WTC11 (cell line): Measurements from ENCODE around the gene OGFOD2. TPM values are rescaled to one million over a fixed set of nuclear protein-coding genes. Genes with fewer than 3 reads are reported as not detected.

ENCODE experiments used
- ATAC-seq: fragments of 200-7000 bp; cut with Tn5 transposase; 2 replicates; pipeline ENCODE4 v1.10.0; 2021; ENCODE audit warnings: mild to moderate bottlenecking, moderate library complexity
- CTCF ChIA-PET: fragments of 300-600 bp; sonication (Branson Sonifier 250); formaldehyde crosslinking; loops from one replicate; lab custom pipeline; 2021; ENCODE audit warnings: antibody characterized with exemption; lab: Charles Lee
- POLR2A ChIA-PET: fragments of 350-600 bp; sonication (Branson Sonifier 250); formaldehyde crosslinking; loops from one replicate; lab custom pipeline; 2021; ENCODE audit warnings: antibody characterized with exemption; lab: Charles Lee
- DNase-seq: peaks from one replicate; pipeline ENCODE4 v3.0.0; 2021; ENCODE audit warnings: low spot score
- H3K27ac Mint-ChIP-seq: 2 replicates; pipeline ENCODE4 v1.8.0; 2021; ENCODE audit warnings: mixed read lengths
- H3K27me3 Mint-ChIP-seq: 2 replicates; pipeline ENCODE4 v1.8.0; 2021; ENCODE audit warnings: low read depth, mild to moderate bottlenecking, moderate library complexity, mixed read lengths
- H3K36me3 Mint-ChIP-seq: 2 replicates; pipeline ENCODE4 v1.8.0; 2021; ENCODE audit warnings: mixed read lengths
- H3K4me1 Mint-ChIP-seq: 2 replicates; pipeline ENCODE4 v1.8.0; 2022; ENCODE audit warnings: mixed read lengths
- H3K4me3 Mint-ChIP-seq: 2 replicates; pipeline ENCODE4 v1.8.0; 2021; ENCODE audit warnings: mild to moderate bottlenecking, moderate library complexity, mixed read lengths
- H3K9me3 Mint-ChIP-seq: 2 replicates; pipeline ENCODE4 v1.8.0; 2021; ENCODE audit warnings: mixed read lengths
- ATF6 ChIP-seq: sonication (generic); formaldehyde crosslinking; IDR thresholded peaks from 2 replicates; pipeline ENCODE4 v1.8.1; 2023; ENCODE audit warnings: mild to moderate bottlenecking, missing genetic modification reagents
- CBFB ChIP-seq: sonication (generic); formaldehyde crosslinking; IDR thresholded peaks from 2 replicates; pipeline ENCODE4 v1.8.1; 2022; ENCODE audit warnings: mild to moderate bottlenecking, low read depth, missing genetic modification reagents
- CDX4 ChIP-seq: fragments of 250-450 bp; sonication (Bioruptor Pico); IDR thresholded peaks from 2 replicates; pipeline ENCODE4 v1.9.0; 2021; ENCODE audit warnings: moderate library complexity, mild to moderate bottlenecking, inconsistent platforms, borderline replicate concordance
- CREM ChIP-seq: sonication (generic); formaldehyde crosslinking; IDR thresholded peaks from 2 replicates; pipeline ENCODE4 v1.8.1; 2022; ENCODE audit warnings: mild to moderate bottlenecking, missing genetic modification reagents, moderate library complexity
- CTCF ChIP-seq: fragments of 200-600 bp; IDR thresholded peaks from 2 replicates; pipeline ENCODE4 v1.8.0; 2022; ENCODE audit warnings: antibody characterized with exemption
- E2F1 ChIP-seq: sonication (generic); formaldehyde crosslinking; IDR thresholded peaks from 2 replicates; pipeline ENCODE4 v1.8.0; 2022; ENCODE audit warnings: mild to moderate bottlenecking, missing genetic modification reagents
- ERG ChIP-seq: fragments of 250-450 bp; sonication (Bioruptor Pico); IDR thresholded peaks from 2 replicates; pipeline ENCODE4 v1.8.0; 2021; ENCODE audit warnings: mild to moderate bottlenecking
- ESRRA ChIP-seq: sonication (generic); formaldehyde crosslinking; IDR thresholded peaks from 2 replicates; pipeline ENCODE4 v1.8.1; 2022; ENCODE audit warnings: mild to moderate bottlenecking, missing genetic modification reagents, borderline replicate concordance
- FOXJ3 ChIP-seq: sonication (generic); formaldehyde crosslinking; IDR thresholded peaks from 2 replicates; pipeline ENCODE4 v1.9.0; 2021; ENCODE audit warnings: missing genetic modification reagents, mild to moderate bottlenecking, borderline replicate concordance
- FOXK1 ChIP-seq: sonication (generic); formaldehyde crosslinking; IDR thresholded peaks from 2 replicates; pipeline ENCODE4 v1.8.0; 2022; ENCODE audit warnings: mild to moderate bottlenecking, moderate library complexity, missing genetic modification reagents
- FOXP1 ChIP-seq: sonication (generic); formaldehyde crosslinking; IDR thresholded peaks from 2 replicates; pipeline ENCODE4 v1.8.0; 2022; ENCODE audit warnings: missing genetic modification reagents, mild to moderate bottlenecking, moderate library complexity, borderline replicate concordance
- IRF2 ChIP-seq: sonication (generic); formaldehyde crosslinking; IDR thresholded peaks from 2 replicates; pipeline ENCODE4 v1.8.0; 2022; ENCODE audit warnings: low read depth, missing genetic modification reagents, borderline replicate concordance
- MAX ChIP-seq: sonication (generic); formaldehyde crosslinking; IDR thresholded peaks from 2 replicates; pipeline ENCODE4 v1.8.0; 2022; ENCODE audit warnings: mild to moderate bottlenecking, missing genetic modification reagents
- MLX ChIP-seq: sonication (generic); formaldehyde crosslinking; IDR thresholded peaks from 2 replicates; pipeline ENCODE4 v1.8.1; 2023; ENCODE audit warnings: mild to moderate bottlenecking, missing genetic modification reagents, moderate library complexity
- NR3C1 ChIP-seq: sonication (generic); formaldehyde crosslinking; conservative IDR thresholded peaks from 2 replicates; pipeline ENCODE4 v1.8.1; 2023; ENCODE audit warnings: low read depth, mild to moderate bottlenecking, missing genetic modification reagents
- PRDM15 ChIP-seq: sonication (generic); formaldehyde crosslinking; IDR thresholded peaks from 2 replicates; pipeline ENCODE4 v1.8.0; 2022; ENCODE audit warnings: missing genetic modification reagents
- PRRX2 ChIP-seq: fragments of 250-450 bp; sonication (Bioruptor Pico); IDR thresholded peaks from 2 replicates; pipeline ENCODE4 v1.8.0; 2021; ENCODE audit warnings: mild to moderate bottlenecking
- RELA ChIP-seq: sonication (generic); formaldehyde crosslinking; IDR thresholded peaks from 2 replicates; pipeline ENCODE4 v1.8.1; 2022; ENCODE audit warnings: missing genetic modification reagents, mild to moderate bottlenecking, borderline replicate concordance
- TEAD1 ChIP-seq: sonication (generic); formaldehyde crosslinking; IDR thresholded peaks from 2 replicates; pipeline ENCODE4 v1.8.0; 2022; ENCODE audit warnings: mild to moderate bottlenecking, missing genetic modification reagents
- TP53 ChIP-seq: sonication (generic); formaldehyde crosslinking; IDR thresholded peaks from 2 replicates; pipeline ENCODE4 v1.8.1; 2023; ENCODE audit warnings: mild to moderate bottlenecking, missing genetic modification reagents
- USF2 ChIP-seq: sonication (generic); formaldehyde crosslinking; IDR thresholded peaks from 2 replicates; pipeline ENCODE4 v1.8.1; 2023; ENCODE audit warnings: mild to moderate bottlenecking, missing genetic modification reagents, moderate library complexity
- ZNF219 ChIP-seq: sonication (generic); formaldehyde crosslinking; IDR thresholded peaks from 2 replicates; pipeline ENCODE4 v1.8.0; 2023; ENCODE audit warnings: missing genetic modification reagents, mild to moderate bottlenecking, borderline replicate concordance
- total RNA-seq: library from RNA; stranded (reverse); gene quantifications from 3 replicates; pipeline ENCODE4 v1.2.3, GENCODE V29; 2021

OGFOD2 gene
- total RNA-seq, 1 experiment from 2014 or later: 28.1 TPM

GRCh38 chr12:122942637-122943036 lies 32.4 kb upstream of the OGFOD2 start (continued):
- TF ChIP-seq MLX (no peak), E2F1 (CRISPR knock-in tag) (no peak), FOXP1 (CRISPR knock-in tag) (no peak), NR3C1 (CRISPR knock-in tag) (no peak), TP53 (CRISPR knock-in tag) (no peak), PRDM15 (CRISPR knock-in tag) (no peak), FOXK1 (CRISPR knock-in tag) (no peak), ATF6 (CRISPR knock-in tag) (no peak), PRRX2 (no peak), FOXJ3 (no peak), TEAD1 (no peak), RELA (CRISPR knock-in tag) (no peak), ERG (no peak)
- TF ChIP-seq, all 79 proteins: peak for 0

- no peak for DNase-seq
- Mint-ChIP-seq H3K27ac (no peak overlapping the region), H3K27me3 (no peaks in the 10 kb centered on the region), H3K4me1 (no peaks in the 10 kb centered on the region), H3K9me3 (no peaks in the 10 kb centered on the region), H3K4me3 (no peak overlapping the region), H3K36me3 (no peaks in the 10 kb centered on the region)
- CTCF ChIA-PET: interaction anchor here (1.0 kb wide), 1 partner anchor 75 kb away, joined by 3 read pairs; no protein-coding TSS in a partner anchor
- no peak for ATAC-seq
- POLR2A ChIA-PET: no interaction called here
- TF ChIP-seq IRF2 (no peak), PRRX2 (no peak), CDX4 (no peak), CTCF (no peak), CREM (CRISPR knock-in tag) (no peak), ESRRA (CRISPR knock-in tag) (no peak), ATF6 (CRISPR knock-in tag) (no peak), USF2 (CRISPR knock-in tag) (no peak), CBFB (no peak), MAX (no peak), ZNF219 (CRISPR knock-in tag) (no peak)
Observed at GRCh38 chr12:122943196-122943595, 31.8 kb upstream of the OGFOD2 start.
